NCI-H1436 (cell line): Measurements from ENCODE around the gene S100A13.

Experiments
- DNase-seq: peaks from one replicate; lab custom pipeline; 2025; lab: John Stamatoyannopoulos, UW

S100A13 gene

GRCh38 chr1:153569465-153569864, 57.8 kb downstream of the S100A13 start:
- DNase-seq = no peak
